HL-60 (cell line): ENCODE results near the gene CSNK1G2.

ENCODE experiments used
- DNase-seq, 2 experiments: peaks; one replicate each; pipeline ENCODE4 v3.0.0-alpha.2; 2010 to 2020; ENCODE audit warnings: low read depth in 1 of 2, low spot score in 1 of 2
- H3K27ac ChIP-seq: fragments of 250-450 bp; sonication (Bioruptor Pico); replicated peaks from 2 replicates; pipeline ENCODE4 v1.5.1; 2020; ENCODE audit warnings: mild to moderate bottlenecking, moderate library complexity
- H3K27me3 ChIP-seq: fragments of 250-450 bp; sonication (Bioruptor Pico); 2 replicates; pipeline ENCODE4 v1.5.1; 2021; ENCODE audit warnings: mild to moderate bottlenecking, moderate library complexity; ENCODE audit not compliant: insufficient read depth, poor library complexity, severe bottlenecking
- H3K4me3 ChIP-seq: replicated peaks from 2 replicates; pipeline ENCODE4 v1.5.1; 2011; ENCODE audit warnings: mild to moderate bottlenecking, control low read depth, low read length; ENCODE audit not compliant: insufficient read depth
- GABPA ChIP-seq: IDR thresholded peaks from 2 replicates; pipeline ENCODE4 v1.6.1; 2012; ENCODE audit warnings: low read depth
- POLR2AphosphoS5 ChIP-seq: IDR thresholded peaks from 2 replicates; pipeline ENCODE4 v1.6.1; 2012; ENCODE audit warnings: low read depth
- SPI1 ChIP-seq: IDR thresholded peaks from 2 replicates; pipeline ENCODE4 v1.6.1; 2012; ENCODE audit warnings: low read depth, mild to moderate bottlenecking, borderline replicate concordance
- TF ChIP-seq, protein P1 (sequence below): IDR thresholded peaks from 2 replicates; pipeline ENCODE4 v1.6.1; 2012; ENCODE audit warnings: low read depth; ENCODE audit not compliant: insufficient replicate concordance
- TF ChIP-seq, protein P2 (sequence below): IDR thresholded peaks from one replicate; pipeline ENCODE4 v1.5.1; 2011; ENCODE audit warnings: low read length, control low read depth, inconsistent platforms; ENCODE audit not compliant: insufficient read depth

CSNK1G2 gene

DNA sequence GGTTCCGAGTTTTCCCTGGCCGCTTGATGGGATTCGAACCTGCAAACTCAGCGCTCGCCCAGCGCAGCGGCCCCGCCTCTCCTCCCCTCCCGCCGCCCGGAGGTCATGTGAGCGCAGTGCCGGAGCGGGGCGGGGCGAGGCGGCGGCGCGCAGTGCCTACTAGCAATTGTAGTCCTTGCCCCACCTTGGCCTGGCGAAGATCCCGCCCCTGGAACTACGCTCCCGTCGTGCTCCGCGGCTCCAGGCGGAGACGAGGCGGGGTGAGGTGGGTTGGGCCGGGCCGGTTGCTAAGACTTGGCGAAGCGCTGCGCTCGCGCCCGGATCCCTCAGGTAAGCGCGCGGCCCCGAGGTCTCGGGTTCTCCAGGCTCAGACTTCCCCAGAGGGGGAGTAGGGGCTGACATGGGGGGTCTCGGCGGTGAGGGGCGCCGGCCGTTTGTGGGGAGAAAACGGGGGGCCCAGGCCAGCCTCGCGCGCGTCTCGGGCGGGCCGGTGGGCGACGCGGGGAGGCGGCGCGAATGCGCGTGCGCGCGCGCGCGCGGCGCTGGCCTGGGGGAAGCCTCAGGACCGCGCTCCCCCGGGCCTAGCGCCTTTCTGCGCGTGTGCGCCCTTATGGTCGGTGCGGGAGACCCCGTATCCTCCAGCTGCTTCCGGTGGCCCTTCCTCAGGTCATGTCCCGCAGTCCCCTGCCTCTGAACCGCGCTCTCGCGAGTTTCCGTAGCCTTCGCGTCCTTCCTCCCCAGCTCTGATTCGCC is 35.7 kb upstream of the CSNK1G2 start, which contains the start of the genes ADAT3 and SCAMP4:
TSS of gene ADAT3 (plus strand) at position 290 of the 753 bp plus-strand sequence. CDS start 6,649 bp downstream, outside the sequence.
TSS of gene SCAMP4 (plus strand) at position 290 of the 753 bp plus-strand sequence. CDS start 9,621 bp downstream, outside the sequence.
- Histone ChIP-seq H3K27ac (peak within 1 kb of the TSS; percentile 79), H3K27me3 (no peaks in the 10 kb centered on the region), H3K4me3 (peak within 1 kb of the TSS; percentile 65)
- TF ChIP-seq POLR2AphosphoS5 (peak; percentile 28; the same call in 1 of the 2 replicates), GABPA (peak; percentile 62)
- TF ChIP-seq, protein P1, sequence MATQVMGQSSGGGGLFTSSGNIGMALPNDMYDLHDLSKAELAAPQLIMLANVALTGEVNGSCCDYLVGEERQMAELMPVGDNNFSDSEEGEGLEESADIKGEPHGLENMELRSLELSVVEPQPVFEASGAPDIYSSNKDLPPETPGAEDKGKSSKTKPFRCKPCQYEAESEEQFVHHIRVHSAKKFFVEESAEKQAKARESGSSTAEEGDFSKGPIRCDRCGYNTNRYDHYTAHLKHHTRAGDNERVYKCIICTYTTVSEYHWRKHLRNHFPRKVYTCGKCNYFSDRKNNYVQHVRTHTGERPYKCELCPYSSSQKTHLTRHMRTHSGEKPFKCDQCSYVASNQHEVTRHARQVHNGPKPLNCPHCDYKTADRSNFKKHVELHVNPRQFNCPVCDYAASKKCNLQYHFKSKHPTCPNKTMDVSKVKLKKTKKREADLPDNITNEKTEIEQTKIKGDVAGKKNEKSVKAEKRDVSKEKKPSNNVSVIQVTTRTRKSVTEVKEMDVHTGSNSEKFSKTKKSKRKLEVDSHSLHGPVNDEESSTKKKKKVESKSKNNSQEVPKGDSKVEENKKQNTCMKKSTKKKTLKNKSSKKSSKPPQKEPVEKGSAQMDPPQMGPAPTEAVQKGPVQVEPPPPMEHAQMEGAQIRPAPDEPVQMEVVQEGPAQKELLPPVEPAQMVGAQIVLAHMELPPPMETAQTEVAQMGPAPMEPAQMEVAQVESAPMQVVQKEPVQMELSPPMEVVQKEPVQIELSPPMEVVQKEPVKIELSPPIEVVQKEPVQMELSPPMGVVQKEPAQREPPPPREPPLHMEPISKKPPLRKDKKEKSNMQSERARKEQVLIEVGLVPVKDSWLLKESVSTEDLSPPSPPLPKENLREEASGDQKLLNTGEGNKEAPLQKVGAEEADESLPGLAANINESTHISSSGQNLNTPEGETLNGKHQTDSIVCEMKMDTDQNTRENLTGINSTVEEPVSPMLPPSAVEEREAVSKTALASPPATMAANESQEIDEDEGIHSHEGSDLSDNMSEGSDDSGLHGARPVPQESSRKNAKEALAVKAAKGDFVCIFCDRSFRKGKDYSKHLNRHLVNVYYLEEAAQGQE: no peak
- DNase-seq: peak; percentile 99

DNA sequence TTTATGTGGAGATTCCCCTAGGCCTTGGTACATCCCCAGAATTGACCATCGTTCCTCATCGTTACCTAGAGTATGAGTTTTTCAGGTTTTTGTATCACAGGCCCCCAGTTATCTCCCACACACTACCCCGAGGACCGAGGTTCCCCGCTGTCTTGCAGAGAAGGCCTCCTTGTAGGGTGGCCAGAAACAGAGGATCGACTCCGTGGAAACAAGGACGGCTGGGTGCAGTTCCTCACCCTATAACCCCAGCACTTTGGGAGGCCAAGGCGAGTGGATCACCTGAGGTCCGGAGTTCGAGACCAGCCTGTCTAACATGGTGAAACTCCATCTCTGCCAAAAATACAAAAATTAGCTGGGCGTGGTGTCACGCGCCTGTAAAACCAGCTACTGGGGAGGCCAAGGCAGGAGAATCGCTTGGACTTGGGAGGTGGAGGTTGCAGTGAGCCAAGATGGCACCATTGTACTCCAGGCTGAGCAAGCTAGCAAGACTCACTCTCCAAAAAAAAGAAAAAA is 35.1 kb upstream of the CSNK1G2 start:
- no peak for DNase-seq
- Histone ChIP-seq H3K27me3 (no peaks in the 10 kb centered on the region), H3K4me3 (peak overlapping the region; percentile 65), H3K27ac (peak overlapping the region; percentile 79)
- TF ChIP-seq, protein P2, sequence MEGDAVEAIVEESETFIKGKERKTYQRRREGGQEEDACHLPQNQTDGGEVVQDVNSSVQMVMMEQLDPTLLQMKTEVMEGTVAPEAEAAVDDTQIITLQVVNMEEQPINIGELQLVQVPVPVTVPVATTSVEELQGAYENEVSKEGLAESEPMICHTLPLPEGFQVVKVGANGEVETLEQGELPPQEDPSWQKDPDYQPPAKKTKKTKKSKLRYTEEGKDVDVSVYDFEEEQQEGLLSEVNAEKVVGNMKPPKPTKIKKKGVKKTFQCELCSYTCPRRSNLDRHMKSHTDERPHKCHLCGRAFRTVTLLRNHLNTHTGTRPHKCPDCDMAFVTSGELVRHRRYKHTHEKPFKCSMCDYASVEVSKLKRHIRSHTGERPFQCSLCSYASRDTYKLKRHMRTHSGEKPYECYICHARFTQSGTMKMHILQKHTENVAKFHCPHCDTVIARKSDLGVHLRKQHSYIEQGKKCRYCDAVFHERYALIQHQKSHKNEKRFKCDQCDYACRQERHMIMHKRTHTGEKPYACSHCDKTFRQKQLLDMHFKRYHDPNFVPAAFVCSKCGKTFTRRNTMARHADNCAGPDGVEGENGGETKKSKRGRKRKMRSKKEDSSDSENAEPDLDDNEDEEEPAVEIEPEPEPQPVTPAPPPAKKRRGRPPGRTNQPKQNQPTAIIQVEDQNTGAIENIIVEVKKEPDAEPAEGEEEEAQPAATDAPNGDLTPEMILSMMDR: no peak
- TF ChIP-seq GABPA: no peak
- TF ChIP-seq POLR2AphosphoS5: no peak
- TF ChIP-seq SPI1: no peak

DNA sequence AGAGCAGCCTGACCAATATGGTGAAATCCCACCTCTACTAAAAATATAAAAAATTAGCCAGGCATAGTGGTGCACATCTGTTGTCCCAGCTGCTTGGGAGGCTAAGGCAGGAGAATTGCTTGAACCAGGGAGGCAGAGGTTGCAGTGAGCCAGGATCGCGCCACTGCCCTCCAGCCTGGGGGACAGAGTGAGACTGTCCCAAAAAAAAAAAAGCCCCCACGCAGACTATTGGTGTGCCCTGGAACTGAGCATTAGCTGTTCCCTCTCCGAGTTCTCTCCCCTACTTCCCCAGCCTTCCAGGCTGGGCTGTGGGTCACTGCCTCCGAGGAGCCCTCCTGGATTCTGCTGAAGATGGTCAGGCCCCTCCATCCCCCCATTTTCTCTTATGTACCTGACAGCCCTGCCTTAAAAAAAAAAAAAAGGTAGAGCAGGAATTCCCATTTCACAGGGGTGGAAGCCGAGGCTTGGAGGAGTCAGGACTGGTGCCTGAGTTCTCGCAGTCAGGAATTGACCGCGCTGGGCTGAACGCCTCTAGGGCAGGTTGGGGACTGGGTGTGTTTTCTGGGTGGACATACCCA is 33.9 kb upstream of the CSNK1G2 start:
- TF ChIP-seq, protein P2: no peak
- TF ChIP-seq SPI1 (no peak), POLR2AphosphoS5 (no peak), GABPA (no peak)
- TF ChIP-seq, protein P1: no peak
- DNase-seq: no peak
- Histone ChIP-seq H3K27me3 (no peaks in the 10 kb centered on the region), H3K4me3 (no peak overlapping the region), H3K27ac (no peak overlapping the region)

DNA sequence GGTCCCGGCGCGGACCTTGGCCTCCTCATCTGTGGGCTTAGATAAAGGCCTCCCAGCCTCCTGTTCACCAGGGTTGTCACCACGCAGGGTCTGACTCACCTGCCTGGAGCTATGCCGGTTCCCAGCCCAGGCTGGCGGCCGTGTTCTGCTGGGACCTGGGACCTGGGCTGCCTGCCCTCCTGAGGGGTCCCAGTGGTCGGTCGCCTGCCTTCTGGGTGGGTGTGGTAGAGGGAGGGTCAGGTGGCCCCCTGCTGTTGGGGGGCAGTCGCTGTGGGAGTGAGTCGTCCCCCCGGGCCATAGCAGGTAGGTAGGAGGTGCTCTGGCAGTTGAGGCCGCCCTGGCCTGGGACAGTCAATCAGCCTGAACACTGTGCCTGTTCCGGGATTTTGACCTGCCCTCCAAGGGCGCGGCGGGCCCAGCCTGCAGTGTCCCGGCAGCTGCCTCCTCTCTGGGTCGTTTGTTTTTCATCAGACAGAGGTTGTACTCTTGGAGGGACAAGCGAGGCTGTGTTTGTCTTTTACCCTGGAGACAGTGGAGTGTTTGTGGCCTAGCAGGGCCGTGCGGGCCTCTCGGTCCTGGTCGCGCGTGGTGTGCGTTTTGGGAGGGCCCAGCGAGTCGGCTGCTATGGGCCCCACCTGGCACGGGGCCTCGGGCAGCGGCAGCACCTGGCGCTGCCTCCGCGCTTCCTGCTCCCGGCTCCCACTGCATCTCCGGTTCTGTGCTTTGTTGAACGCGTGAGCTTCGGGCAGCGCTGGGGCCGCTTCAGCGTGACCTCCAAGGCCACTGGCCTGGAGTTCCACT is 33.2 kb upstream of the CSNK1G2 start:
- Histone ChIP-seq H3K27me3 (no peaks in the 10 kb centered on the region), H3K27ac (no peak overlapping the region), H3K4me3 (no peak overlapping the region)
- TF ChIP-seq, protein P1: no peak
- no peak for TF ChIP-seq POLR2AphosphoS5
- TF ChIP-seq, protein P2: no peak
- no peak for TF ChIP-seq SPI1
- no peak for TF ChIP-seq GABPA
- DNase-seq: no peak
